Choroid plexus epithelial cell (primary cell): Measurements from ENCODE around the gene RAD54L2.
"Not testable (repeated sequence)": the region's sequence is repeated elsewhere in the genome, so short reads cannot be mapped to it uniquely, and the experiment has no call there.

ENCODE experiments used
- DNase-seq: peaks from one replicate; pipeline ENCODE4 v3.0.0-alpha.2; 2010; ENCODE audit warnings: low read depth
- H3K4me3 ChIP-seq: 2 replicates; pipeline ENCODE4 v1.5.1; 2011; ENCODE audit warnings: low read depth, mild to moderate bottlenecking, control low read depth, low read length, moderate library complexity
- CTCF ChIP-seq: conservative IDR thresholded peaks from 2 replicates; pipeline ENCODE4 v1.5.1; 2011; ENCODE audit warnings: low read depth, mild to moderate bottlenecking, control low read depth, inconsistent platforms, low read length, moderate library complexity

Gene RAD54L2

GRCh38 chr3:51503007-51503406 lies 35.5 kb upstream of the RAD54L2 start:
- no peak overlapping the region for H3K4me3 ChIP-seq
- TF ChIP-seq CTCF = no peak
- DNase-seq = no peak

GRCh38 chr3:51508255-51508654 lies 30.3 kb upstream of the RAD54L2 start:
- TF ChIP-seq CTCF = no peak
- no peak overlapping the region for H3K4me3 ChIP-seq
- no peak for DNase-seq

GRCh38 chr3:51510996-51511395 lies 27.5 kb upstream of the RAD54L2 start:
- TF ChIP-seq CTCF = no peak
- H3K4me3 ChIP-seq = no peak overlapping the region
- DNase-seq = no peak

- H3K4me3 ChIP-seq = no peak overlapping the region
- no peak for DNase-seq
- no peak for TF ChIP-seq CTCF
These were observed 24.3 kb upstream of the RAD54L2 start for GRCh38 chr3:51514210-51514609.

GRCh38 chr3:51519848-51520247 lies 18.7 kb upstream of the RAD54L2 start:
- H3K4me3 ChIP-seq = no peak overlapping the region
- no peak for TF ChIP-seq CTCF
- DNase-seq = no peak

- DNase-seq = not testable (repeated sequence)
These were observed 17.4 kb upstream of the RAD54L2 start for GRCh38 chr3:51520906-51521730.

GRCh38 chr3:51522273-51522962 lies 16.1 kb upstream of the RAD54L2 start:
- DNase-seq = peak; percentile 4
- no peak overlapping the region for H3K4me3 ChIP-seq
- TF ChIP-seq CTCF = no peak

More at GRCh38 chr3:51520906-51521730, 17.4 kb upstream of the RAD54L2 start:
- H3K4me3 ChIP-seq = not testable (repeated sequence)

- not testable (repeated sequence) for H3K4me3 ChIP-seq
These were observed 13.6 kb upstream of the RAD54L2 start for GRCh38 chr3:51524874-51525273.

More at GRCh38 chr3:51524874-51525273, 13.6 kb upstream of the RAD54L2 start:
- not testable (repeated sequence) for DNase-seq
